Measurements from ENCODE around the gene SH3RF3.

The SH3RF3 gene

DNA sequence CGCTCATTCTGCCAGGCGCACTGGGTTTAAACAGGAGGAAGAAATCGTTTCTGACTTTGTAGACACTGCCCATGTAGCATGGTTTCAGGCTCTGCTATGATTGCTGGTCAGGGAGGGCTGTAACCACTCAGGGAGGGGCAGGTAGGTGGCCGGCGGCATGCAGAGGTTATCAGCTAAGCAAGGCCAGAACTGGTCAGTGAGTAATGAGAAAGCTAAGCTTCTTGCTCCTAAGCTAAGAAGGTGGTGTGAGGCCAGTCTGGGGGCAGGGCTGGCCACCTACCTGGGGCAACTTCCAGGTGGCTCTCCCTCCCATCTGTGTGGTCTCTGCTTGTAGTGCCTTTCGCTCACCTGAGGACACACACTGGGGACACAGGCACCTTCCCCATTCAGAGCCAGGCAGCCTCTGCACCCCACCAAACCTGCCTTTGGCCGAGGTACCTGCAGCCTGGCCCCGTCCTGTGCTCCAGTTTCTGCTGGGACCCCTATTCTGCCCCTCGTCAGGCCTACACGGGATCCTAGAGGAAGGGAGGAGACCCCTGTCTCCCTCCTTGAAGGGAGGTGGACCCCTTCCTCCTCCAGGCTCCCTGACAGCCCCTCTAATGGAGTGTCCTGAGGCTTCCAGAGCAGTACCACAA, 288.8 kb downstream of the SH3RF3 start:
- DNase-seq (ENCODE audit: low read depth in 2 of 2) = no peak

DNA sequence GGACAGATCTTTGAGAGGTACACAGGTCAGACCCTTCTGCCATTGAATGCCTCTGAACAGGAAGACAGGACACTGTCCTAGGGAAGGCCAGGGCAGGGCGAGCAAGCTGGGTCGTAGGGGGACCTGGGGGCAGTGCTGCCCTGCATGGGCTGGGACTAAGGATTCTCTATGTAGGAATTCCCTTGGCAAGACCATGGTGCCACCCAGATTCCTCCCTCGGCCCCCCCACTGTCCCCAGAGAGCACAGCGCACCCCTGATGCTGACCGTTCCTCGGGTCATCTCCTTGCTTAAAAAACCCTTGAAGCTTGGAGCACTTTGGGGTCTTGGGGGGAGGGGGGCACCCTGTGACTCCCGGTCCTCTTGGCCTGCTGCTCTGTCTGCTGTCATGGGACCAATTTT, 289.7 kb downstream of the SH3RF3 start:
- no peak for DNase-seq (ENCODE audit: low read depth in 2 of 2)

DNA sequence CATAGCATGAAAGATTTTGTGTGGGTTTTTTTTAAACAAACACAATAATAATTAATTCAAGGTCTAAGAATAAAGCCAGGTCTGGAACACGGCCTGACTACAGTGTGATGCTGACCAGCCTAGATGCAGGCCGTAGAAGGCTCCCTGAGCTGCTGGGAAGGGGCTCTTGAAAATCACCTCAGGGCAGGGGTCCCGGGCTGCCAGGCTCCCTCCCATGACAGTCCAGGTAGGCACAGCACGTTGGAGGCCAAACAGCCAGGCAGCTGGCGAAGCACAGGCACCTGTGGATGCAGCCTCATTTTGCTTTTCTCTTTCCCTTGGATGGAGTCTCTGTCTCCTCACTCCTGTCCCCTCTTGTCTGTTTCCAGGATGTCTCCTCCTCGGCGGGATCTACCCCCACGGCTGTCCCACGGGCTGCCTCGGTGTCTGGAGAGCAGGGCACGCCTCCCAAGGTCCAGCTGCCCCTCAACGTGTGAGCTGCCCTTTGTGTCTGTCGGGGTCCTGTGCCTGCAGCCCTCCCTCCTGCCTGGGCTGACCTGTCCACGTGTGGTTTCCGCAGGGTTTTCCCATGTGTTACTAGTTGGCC, 290.3 kb downstream of the SH3RF3 start:
- no peak for DNase-seq (ENCODE audit: low read depth in 2 of 2)

DNA sequence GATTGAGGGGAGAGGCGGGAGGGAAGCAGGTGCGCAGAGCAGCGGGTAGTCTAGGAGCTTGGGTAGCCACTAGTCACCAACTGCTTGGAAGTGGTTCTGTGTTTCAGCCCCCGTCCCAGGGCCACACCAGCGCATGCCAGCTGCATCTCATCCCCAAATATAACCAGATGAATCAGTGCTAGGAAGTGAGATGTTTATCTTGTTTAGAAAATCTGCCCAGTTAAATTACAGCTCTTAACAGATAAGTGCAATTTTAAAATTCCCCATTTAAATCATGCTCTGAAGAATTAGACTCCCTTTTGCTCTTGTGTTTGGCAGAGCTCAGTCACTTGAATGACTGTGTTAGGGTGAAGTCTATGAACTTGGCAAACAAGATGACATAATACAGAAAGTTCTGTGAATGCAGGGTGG, 291.0 kb downstream of the SH3RF3 start:
- DNase-seq (ENCODE audit: low read depth in 2 of 2) = no peak

DNA sequence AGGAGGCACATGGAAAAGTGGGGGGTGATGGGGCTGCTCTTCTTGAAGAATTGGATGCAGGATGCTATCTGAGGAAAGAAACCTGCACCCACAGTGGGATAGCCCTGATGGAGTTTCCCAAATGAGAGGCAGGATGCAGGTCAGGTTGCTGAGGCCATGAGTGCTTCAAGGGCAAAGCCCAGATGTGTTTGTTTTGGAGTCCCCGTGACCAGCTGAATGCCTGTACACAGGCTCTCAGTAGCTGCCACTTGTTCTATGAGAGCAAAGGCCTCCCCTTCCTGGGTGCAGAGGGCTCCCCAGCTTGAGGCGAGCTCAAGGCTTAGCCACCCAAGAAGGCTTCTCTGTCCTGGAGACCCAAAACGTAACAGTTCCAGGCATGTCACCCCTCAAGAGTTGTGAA, 292.1 kb downstream of the SH3RF3 start:
- DNase-seq (ENCODE audit: low read depth in 2 of 2) = no peak

DNA sequence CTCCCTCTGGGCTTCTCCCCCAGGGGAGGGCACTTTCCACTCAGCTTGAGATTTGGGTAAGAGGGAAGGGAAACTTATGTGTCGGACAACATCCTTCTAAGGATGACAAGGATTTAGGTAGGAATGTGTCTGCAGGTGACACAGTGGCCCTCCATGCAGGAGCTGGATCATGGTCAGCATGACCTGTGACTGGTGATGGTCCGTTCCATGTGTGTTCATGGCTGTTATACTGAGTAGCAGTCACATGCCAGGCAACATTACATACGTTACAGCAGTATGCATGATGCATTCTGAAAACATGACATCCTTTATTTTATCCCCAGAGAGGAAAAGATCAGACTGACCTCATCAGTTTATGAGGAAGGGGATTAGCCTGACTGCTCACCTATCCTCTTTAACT, 292.6 kb downstream of the SH3RF3 start:
- DNase-seq (ENCODE audit: low read depth in 2 of 2) = no peak

DNA sequence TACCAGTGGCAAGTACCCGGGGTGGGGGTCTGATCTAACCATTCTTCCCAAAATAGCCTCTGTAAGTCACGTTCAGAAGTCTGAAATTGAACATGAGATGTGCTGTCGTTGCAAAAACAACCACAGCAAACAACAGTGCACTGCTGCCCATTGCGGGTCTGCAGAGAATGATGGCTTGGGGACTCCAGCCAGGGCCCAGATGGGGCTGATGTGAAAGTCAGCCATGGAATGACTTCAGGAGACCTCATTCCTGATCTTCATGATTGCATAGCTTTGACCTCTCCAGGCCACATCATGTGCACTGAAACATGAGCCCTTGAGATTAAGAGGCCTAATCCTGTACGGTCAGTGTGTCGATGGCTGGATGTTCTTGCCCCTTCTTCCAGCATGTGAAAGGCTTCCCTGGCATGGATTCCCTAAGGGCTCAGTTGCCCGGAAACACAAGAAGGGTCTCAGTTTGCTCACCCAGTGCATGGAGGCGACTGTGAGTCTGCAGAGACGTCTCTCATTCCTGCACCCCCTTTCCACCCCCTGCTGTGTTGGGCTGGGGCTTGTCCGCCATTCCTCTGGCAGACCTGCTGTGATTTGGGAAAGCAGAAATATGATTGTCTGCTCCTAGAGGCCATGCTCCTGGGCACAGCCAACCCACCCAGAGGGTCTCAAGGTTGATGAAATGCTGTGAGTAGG, 293.2 kb downstream of the SH3RF3 start:
- no peak for DNase-seq (ENCODE audit: low read depth in 2 of 2)

DNA sequence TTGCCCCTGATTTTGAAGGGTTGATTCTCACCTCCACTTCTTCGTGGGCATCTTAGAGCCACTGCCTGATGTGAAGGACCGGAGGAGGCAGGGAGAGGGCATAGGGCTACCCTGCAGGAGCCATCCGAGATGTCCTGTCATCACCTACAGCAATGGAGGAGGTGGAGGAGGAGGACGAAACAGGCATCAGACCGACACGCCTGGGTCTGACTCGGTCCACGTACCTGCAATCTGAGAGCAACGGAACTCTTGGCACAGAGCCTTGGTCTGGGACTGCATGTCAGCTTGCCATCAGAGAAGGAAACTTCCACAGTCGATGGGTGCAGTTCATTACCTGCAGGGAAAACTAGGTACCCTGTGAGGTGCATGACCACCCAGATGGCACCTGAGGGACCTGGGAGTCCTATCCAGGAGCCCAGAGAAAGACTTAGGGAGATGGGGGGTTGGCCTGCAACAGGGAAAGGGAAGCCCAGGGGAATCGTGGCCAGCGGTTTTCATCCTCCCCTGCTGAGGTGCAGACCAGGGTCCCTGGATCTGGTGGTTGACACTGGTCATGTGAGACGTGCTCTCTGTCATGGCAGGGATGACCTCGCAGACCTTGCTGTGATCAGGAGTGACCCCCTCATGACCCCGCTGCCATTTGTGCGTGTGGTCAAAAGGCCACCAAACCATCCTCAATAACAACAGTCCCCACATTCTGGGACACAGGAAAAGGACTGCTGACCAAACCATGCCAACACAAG, 293.9 kb downstream of the SH3RF3 start:
- no peak for DNase-seq (ENCODE audit: low read depth in 2 of 2)

DNA sequence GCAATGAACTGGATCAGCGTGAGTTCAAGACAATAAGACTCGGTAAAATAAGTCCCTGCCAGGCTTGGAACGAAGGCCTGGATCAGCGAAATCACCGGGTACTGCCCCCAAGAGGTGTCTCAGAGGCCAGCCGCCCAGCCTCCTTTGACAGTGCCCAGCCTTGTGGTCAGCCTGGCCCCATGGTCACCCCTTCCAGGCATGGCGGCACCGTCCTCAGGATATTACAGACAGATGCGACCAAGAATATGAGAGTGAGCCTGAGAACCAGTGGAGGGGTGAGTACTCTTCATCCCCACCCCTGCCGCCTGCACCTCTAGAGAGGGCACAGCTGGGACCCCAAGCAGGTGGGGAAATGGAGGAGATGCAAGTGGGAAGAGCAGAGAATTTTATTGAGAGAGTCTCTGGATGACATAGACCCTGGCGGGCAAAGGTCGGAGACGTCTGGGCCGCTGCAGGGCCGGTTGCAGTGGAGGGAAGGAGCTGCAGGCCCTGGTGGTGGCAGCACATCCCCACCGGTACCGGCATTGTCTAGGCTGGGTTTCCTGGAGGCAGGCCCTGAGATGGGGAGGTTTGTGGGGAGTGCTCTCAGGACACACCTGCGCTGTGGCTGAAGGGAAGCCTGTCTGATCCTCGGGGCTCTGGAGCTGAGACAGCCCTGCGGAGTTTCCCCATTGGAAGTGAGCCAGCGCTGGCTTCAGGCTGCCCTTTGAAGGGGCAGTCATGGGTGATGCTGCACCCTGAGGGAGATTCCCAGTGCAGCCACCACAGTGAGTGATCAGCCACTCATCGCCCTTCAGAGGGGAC, 294.8 kb downstream of the SH3RF3 start:
- DNase-seq (ENCODE audit: low read depth in 2 of 2) = no peak

DNA sequence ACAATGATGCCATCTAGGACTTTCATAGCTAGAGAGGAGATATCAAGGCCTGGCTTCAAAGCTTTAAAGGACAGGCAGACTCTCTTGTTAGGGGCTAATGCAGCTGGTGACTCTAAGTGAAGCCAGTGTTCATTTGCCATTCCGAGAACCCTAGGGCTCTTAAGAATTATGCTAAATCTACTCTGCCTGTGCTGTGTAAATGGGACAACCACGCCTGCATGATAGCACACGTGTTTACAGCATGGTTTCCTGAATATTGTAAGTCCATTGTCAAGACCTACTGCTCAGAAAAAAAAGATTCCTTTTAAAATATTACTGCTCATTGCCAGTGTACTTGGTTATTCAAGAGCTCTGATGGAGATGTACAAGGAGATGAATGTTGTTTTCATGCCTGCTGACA, 296.4 kb downstream of the SH3RF3 start:
- DNase-seq (ENCODE audit: low read depth in 2 of 2) = no peak

DNA sequence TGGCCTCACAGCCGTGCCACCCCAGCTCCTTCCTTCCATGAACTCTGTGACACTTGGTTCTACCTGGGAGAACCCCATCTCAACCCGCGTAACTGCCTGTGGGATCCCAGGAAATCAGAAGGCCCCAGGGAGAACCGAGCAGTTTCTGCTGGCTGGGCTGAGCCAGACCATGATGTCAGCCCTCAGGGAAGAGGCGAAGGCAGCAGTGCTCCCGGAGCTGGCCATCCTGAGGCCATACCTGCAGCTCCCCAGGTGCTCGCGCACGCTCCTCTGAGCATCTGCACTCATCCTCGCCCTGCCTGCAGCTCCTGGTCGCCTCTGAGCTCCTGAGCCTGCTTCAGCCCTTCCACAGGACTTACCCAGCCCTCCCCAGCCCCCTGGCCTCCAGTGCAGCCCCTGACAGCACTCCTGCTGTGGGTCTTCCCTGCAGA, 298.7 kb downstream of the SH3RF3 start:
- DNase-seq (ENCODE audit: low read depth in 2 of 2) = no peak

DNA sequence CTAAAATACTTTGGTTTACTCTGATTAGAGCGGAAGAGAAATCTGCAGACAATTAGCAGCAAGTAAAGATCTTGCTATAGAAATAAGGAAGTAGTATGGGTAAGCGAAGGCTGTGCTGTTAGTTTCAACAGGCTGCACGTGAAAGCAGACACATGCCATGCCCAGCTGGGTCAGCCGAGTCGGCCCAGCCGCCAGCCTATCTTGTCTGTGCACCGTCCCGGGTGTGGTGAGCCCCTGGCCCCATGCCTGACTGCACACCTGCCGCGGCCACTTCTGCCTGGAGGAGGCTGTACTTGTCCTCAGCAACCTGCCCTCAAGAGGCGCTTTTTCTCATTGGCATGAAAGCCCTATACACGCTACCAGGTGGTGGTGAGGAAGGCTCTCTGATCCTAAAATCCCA, 299.3 kb downstream of the SH3RF3 start:
- DNase-seq (ENCODE audit: low read depth in 2 of 2) = no peak

DNA sequence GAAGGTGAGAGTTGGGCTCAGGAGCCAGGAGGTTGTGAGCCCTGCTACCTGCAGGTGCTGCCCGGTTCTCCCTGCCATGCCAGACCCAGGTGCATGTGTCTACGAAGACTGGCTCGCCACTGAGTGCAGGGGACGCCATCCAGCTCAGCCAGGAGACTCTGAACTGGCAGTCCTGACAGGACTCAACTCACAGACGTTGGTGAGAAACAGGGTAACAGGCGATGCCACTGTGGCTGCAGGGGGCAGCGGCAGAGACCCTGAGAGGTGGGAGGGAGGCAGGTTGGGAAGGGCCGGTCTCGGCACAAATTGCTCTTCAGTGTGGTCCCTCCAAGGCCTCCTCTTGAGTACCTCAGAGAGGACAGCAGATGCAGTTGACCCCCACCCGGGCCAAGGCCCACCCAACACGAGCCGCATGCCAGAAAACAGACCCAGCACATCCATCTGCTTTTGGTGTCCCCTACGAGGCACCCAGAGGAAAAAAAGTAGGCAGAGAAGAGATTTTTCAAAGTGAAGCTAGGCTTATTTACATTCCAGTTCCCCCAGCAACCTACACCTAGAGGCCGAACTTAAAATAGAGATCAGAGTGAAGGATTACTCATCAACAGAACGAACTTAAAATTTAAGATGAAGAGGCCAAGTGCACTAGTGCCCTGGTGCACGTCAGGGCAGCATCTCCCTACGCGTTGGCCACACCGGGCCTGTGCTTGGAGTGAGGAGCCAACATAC, 300.0 kb downstream of the SH3RF3 start:
- no peak for DNase-seq (ENCODE audit: low read depth in 2 of 2)

DNA sequence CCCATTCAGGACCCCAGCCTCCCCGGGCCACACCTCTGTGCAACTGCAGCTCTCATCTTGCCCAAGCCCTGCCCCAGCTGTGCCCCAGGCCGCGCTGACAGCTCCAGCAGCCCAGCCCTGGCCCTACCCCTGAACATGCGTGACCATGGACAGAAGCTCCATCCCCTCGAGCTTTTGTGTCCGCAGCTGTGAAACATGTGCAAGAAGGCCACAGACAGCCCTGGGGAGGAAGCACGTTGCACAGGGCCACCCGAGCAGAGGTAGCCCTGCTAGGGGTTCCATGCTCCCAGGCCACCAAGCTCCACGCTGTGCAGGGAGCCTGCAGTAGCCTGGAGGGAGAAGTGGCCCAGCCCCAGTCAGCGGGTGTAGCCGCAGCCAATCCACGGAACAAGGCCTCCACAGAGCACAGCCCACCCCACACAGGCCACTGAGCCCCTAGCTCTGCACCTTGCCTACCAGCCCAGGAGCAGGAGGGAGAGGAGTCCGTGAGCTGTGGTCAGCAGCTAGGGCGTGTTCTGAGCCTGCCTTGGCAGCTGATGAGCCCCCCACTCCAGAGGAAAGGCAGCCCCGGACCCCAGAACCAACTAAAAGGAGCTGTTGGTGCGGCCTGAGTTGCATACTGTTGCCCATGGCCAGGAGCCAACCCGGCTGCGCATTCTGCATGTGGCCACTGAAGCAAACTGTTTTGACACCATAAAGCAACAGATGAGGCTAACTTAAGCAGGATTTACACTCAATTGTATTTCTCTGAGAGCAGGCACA, 300.7 kb downstream of the SH3RF3 start:
- no peak for DNase-seq (ENCODE audit: low read depth in 2 of 2)

DNA sequence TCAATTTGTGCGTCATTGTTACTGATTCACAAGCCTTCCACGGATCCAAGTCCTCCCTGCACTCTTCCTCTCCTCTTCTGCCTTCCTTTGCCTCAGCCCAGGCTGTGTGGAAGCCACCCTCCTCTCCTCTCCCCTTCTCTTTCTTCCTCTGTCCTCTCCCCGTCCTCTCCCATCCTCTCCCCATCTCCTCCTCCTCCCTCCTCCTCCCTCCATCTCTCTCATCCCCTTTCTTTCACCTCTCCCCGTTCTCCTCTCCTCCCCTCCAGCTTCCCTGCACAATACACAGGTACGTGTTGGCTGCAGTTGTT, 301.3 kb downstream of the SH3RF3 start:
- no peak for DNase-seq (ENCODE audit: low read depth in 2 of 2)

DNA sequence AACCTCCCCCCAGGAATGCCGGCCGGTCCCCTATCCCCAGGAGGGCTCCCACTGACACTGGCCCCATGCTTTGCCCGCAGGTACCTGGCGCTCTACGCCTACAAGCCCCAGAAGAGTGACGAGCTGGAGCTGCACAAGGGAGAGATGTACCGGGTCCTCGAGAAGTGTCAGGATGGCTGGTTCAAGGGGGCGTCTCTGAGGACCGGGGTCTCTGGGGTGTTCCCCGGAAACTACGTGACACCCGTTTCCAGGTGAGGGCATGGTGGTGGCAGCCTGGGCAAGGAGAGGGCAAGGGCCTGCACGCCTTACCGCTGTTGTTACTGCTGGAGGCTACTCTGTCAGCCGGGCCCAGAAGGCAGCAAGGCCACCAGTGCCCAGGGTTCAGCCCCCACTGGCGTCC, 303.4 kb downstream of the SH3RF3 start:
- DNase-seq (ENCODE audit: low read depth in 2 of 2) = no peak

DNA sequence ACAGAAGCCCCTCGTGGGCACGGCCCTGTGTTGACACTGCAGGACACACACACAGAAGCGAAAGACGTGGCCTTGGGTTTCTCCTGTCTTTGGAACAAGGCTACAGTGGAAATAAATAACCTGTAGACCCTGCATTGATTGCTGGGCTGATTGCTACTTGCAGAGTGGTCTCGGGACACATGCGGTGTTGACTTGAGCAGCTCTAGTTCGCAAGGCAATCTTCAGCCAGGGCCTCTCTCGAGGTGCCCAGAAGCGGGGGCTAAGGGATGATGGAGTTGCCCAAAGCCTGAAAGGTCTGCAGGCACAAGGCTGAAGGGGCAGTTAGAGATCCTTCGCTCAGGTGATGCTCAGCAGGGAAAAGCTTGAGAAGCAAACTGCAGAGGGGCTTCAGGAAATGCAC, 304.5 kb downstream of the SH3RF3 start:
- DNase-seq (ENCODE audit: low read depth in 2 of 2) = no peak

DNA sequence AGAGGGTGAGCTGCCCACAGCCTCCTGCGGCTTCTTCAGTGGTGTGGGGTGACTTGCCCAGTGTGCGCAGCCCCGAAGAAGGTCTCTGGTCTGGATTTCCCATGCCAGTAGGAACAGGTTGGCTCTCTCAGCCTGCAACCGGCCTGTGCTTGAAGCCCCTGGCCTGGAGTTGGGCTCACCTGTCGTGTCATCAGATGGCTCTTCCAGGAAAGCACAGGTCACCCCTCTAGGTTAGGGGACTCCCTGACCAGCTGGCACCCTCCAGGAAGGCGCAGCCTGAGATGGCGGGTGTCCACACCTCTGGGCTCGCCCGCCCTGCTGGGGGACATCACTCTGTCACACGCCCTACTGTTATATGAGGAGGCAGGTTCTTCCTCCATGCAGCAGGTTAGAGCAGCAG, 304.9 kb downstream of the SH3RF3 start:
- DNase-seq (ENCODE audit: low read depth in 2 of 2) = no peak

DNA sequence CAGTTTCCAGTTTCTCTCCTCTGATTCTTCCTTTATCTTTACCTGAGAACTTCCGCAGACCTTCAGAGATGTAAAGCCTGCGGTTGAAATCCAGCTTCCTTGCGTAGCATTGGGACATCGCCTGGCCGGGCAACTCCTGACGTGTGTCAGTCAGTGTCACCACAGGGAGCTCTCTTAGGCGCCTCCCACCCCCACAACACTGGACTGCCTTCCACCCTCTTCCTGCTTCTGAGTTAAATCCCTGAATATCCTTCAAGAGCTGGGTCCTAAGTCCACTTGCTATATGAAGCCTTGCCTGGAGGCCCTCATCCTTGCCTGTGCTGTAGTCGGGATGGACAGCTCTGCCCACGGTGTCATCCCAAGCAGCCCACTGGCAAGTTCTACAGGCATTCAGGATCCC, 305.3 kb downstream of the SH3RF3 start:
- no peak for DNase-seq (ENCODE audit: low read depth in 2 of 2)

DNA sequence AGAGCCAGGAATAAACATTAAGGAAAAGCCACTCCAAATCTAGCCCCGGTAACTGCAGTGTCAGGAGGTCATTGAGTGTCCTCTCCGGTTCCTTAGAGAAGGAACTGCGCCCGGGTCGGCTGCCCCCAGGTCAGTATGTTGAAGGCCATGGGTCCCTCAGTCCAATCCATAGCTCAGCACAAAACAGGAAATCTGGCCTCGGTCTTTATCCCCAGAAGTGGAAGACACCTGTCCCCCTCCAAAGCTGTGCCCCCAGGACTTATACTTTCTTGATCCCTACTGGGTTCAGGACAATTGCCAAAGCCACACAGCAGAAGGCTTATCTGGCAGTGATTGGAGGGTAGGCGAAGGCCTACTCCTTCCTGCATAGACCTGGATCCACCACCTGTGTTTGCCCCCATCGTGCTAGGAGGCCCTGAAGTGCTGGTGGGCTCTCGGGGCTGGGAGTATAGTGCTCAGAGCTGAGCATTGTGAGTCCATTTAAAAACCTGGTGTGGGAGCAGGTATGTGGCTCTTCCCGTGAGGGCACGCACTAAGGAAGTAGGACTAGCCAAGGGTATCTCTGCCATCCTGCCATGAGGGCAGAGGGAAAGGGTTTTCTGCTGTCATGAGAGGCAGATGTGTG, 306.2 kb downstream of the SH3RF3 start:
- DNase-seq (ENCODE audit: low read depth in 2 of 2) = no peak

All from stimulated activated CD4-positive, alpha-beta T cell treated with anti-CD3 and anti-CD28 coated beads, Interleukin-12 subunit alpha, Interleukin-12 subunit beta, amount 100 ng/mL, for 24 hours (primary cell).